Activated B cell treated with CpG ODN at 0.5 μM for 24 hours (primary cell): Measurements from ENCODE around the gene ZDHHC16. TPM values are rescaled to one million over a fixed set of nuclear protein-coding genes. Genes with fewer than 3 reads are reported as not detected.

Experiments used
- ATAC-seq: fragments of 200-7000 bp; cut with Tn5 transposase; one replicate; pipeline ENCODE4 v1.10.0; 2021; ENCODE audit warnings: low read depth, mild to moderate bottlenecking, moderate library complexity
- CTCF ChIA-PET: fragments of 350-600 bp; sonication (Branson Sonifier 250); formaldehyde crosslinking; loops from one replicate; lab custom pipeline; 2021; ENCODE audit warnings: antibody characterized with exemption; lab: Charles Lee
- POLR2A ChIA-PET: fragments of 350-600 bp; sonication (Branson Sonifier 250); formaldehyde crosslinking; loops from one replicate; lab custom pipeline; 2021; ENCODE audit warnings: antibody characterized with exemption; lab: Charles Lee
- DNase-seq: peaks from one replicate; pipeline ENCODE4 v3.0.0; 2022
- H3K27ac Mint-ChIP-seq: one replicate; pipeline ENCODE4 v1.8.0; 2020; ENCODE audit warnings: mixed read lengths
- H3K27me3 Mint-ChIP-seq: one replicate; pipeline ENCODE4 v1.8.0; 2021; ENCODE audit warnings: mixed read lengths
- H3K36me3 Mint-ChIP-seq: one replicate; pipeline ENCODE4 v1.8.0; 2021; ENCODE audit warnings: low read depth, mixed read lengths
- H3K4me1 Mint-ChIP-seq: one replicate; pipeline ENCODE4 v1.8.0; 2021; ENCODE audit warnings: mixed read lengths
- H3K4me3 Mint-ChIP-seq: one replicate; pipeline ENCODE4 v1.8.0; 2020; ENCODE audit warnings: mild to moderate bottlenecking, mixed read lengths
- H3K9me3 Mint-ChIP-seq: one replicate; pipeline ENCODE4 v1.8.0; 2020; ENCODE audit warnings: mixed read lengths
- intact Hi-C: fragments of 100-400 bp; cut with micrococcal nuclease; formaldehyde crosslinking; loops from one replicate; pipeline ENCODE4 v1.15.1; 2024
- total RNA-seq: library from RNA; stranded (reverse); gene quantifications from 2 replicates; pipeline ENCODE4 v1.2.3, GENCODE V29; 2022
- TF ChIP-seq, protein P1 (sequence below): fragments of 200-600 bp; IDR thresholded peaks from one replicate; pipeline ENCODE4 v1.8.0; 2022; ENCODE audit warnings: antibody characterized with exemption, mild to moderate bottlenecking

The ZDHHC16 gene
- total RNA-seq, 1 donor from 2014 or later = 40.6 TPM

DNA sequence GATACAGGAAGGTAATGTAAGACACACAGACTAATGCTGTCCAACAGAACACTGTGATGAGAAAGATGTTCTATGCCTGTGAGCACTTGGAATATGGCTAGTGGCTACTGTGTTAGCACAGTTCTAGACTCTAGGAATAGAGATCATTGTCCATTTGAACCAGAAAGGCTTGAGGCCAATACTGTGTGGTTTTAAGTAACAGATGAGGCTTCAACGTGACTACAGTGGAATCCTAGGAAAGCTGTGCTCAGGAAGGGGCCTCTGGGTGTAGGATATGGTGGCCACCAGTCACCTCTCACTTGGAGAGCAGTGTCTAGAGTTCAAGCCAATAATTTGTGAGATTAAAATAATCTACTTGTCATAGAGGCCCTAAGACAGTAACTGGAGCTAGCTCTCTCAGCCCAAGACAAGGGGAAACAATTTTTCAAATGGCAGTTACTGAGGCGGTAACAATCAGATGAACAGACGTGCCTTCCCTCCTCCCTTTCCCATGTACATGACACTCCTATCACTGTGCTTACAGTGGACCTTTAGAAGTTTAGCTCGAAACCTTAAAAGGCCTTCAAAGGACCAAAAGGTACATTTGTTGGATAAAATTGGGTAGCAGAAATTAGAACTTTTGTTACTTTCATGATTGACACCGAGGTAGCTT is 10.2 kb downstream of the ZDHHC16 start:
- Mint-ChIP-seq H3K27ac (no peak overlapping the region), H3K9me3 (no peaks in the 10 kb centered on the region), H3K36me3 (peaks cover 83% of the 10 kb centered on the region), H3K27me3 (no peaks in the 10 kb centered on the region), H3K4me1 (no peaks in the 10 kb centered on the region), H3K4me3 (no peak overlapping the region)
- no peak for DNase-seq
- TF ChIP-seq, protein P1, sequence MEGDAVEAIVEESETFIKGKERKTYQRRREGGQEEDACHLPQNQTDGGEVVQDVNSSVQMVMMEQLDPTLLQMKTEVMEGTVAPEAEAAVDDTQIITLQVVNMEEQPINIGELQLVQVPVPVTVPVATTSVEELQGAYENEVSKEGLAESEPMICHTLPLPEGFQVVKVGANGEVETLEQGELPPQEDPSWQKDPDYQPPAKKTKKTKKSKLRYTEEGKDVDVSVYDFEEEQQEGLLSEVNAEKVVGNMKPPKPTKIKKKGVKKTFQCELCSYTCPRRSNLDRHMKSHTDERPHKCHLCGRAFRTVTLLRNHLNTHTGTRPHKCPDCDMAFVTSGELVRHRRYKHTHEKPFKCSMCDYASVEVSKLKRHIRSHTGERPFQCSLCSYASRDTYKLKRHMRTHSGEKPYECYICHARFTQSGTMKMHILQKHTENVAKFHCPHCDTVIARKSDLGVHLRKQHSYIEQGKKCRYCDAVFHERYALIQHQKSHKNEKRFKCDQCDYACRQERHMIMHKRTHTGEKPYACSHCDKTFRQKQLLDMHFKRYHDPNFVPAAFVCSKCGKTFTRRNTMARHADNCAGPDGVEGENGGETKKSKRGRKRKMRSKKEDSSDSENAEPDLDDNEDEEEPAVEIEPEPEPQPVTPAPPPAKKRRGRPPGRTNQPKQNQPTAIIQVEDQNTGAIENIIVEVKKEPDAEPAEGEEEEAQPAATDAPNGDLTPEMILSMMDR = no peak
- ChIA-PET CTCF (interaction anchor here (0.8 kb wide), 1 partner anchor 98 kb away, joined by 3 read pairs; no protein-coding TSS in a partner anchor), POLR2A (no interaction called here)
- no peak for ATAC-seq
- intact Hi-C loops = no loop called here

DNA sequence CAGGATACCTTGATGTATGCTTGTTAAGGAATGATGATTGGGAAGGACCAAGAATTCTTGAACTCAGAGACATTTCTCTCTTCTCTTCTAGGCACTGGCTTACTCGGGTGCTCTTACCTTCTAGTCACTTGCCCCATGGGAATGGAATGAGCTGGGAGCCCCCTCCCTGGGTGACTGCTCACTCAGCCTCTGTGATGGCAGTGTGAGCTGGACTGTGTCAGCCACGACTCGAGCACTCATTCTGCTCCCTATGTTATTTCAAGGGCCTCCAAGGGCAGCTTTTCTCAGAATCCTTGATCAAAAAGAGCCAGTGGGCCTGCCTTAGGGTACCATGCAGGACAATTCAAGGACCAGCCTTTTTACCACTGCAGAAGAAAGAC is 10.7 kb downstream of the ZDHHC16 start:
- no peaks in the 10 kb centered on the region for H3K27me3 Mint-ChIP-seq
- peaks cover 87% of the 10 kb centered on the region for H3K36me3 Mint-ChIP-seq
- ATAC-seq (peak; percentile 21), DNase-seq (no peak)
- TF ChIP-seq, protein P1 = no peak
- no peak overlapping the region for H3K27ac Mint-ChIP-seq
- intact Hi-C loops = no loop called here
- H3K4me1 Mint-ChIP-seq = no peaks in the 10 kb centered on the region
- ChIA-PET POLR2A (no interaction called here), CTCF (interaction anchor here (0.8 kb wide), 1 partner anchor 97 kb away, joined by 3 read pairs; no protein-coding TSS in a partner anchor)
- no peak overlapping the region for H3K4me3 Mint-ChIP-seq
- H3K9me3 Mint-ChIP-seq = no peaks in the 10 kb centered on the region

DNA sequence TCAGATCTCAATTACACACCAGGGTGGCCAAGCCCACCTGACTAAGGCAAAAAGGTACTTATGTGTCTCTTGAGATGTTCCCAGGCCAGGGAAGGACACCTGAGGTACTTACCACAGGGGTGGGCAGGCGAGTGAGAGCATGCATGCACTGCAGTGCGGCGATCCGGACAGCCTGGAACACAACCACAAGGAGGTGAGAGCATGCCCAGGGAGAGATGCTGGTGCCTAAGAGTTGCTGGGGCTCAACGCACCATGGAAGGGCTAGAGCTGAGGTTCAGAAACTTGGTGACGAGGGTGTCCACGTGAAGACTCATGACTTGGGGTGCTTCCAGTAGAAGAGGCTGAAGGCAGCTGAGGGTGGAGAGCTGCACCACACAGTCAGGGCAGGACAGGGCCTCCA is 13.1 kb downstream of the ZDHHC16 start:
- Mint-ChIP-seq H3K27ac (peak overlapping the region; percentile 3), H3K4me3 (no peak overlapping the region), H3K27me3 (no peaks in the 10 kb centered on the region), H3K4me1 (no peaks in the 10 kb centered on the region), H3K36me3 (peaks cover 86% of the 10 kb centered on the region), H3K9me3 (no peaks in the 10 kb centered on the region)
- DNase-seq (no peak), ATAC-seq (no peak)
- ChIA-PET CTCF (no interaction called here), POLR2A (no interaction called here)
- TF ChIP-seq, protein P1 = no peak
- intact Hi-C loops = no loop called here

DNA sequence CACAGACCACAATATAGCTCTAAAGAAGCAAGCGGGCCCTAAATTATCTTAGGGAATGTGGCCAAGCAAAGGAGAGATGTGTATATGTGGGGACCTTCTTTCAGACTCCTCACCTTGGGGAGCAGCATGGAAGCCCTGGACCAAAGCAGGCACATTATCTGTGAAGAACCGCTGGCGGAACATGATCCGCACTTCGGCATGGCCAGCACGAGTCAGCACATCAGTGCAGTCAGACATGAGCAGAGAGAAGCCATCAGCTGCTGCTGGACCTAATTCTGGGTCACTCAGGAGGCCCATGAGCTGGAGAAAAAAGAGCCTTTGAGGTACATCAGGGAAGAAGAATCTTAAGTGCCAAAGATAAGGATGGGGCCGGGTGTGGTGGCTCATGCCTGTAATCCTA is 14.0 kb downstream of the ZDHHC16 start:
- TF ChIP-seq, protein P1 = no peak
- Mint-ChIP-seq H3K4me3 (no peak overlapping the region), H3K4me1 (no peaks in the 10 kb centered on the region), H3K27me3 (no peaks in the 10 kb centered on the region), H3K36me3 (peaks cover 89% of the 10 kb centered on the region), H3K27ac (no peak overlapping the region), H3K9me3 (no peaks in the 10 kb centered on the region)
- intact Hi-C loops = loop anchor here (5.0 kb wide), 1 partner anchor 37 kb away; the partner anchor contains the start of genes MMS19 and UBTD1
- ChIA-PET POLR2A (no interaction called here), CTCF (interaction anchor here (1.6 kb wide), 1 partner anchor 94 kb away, joined by 5 read pairs; no protein-coding TSS in a partner anchor)
- DNase-seq (no peak), ATAC-seq (no peak)

DNA sequence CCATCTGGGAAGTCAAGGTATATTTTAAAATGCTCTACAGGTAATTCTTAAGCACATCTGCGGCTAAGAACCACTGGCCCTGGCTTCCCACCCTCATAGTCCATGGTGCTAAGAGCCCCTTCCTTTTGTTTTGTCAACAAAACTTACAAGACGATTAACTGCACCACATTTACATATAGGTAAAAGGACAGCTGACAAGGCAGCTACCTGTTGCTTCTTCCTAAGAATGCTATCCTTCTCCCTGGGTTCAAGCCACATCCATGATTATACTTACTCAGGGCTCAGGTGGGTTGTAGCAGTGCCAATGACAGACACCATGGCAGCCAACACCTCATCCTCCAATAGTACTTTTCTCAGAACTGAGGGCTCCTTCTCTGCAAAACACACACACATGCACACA is 16.3 kb downstream of the ZDHHC16 start:
- no peak overlapping the region for H3K27ac Mint-ChIP-seq
- intact Hi-C loops = loop anchor here (5.0 kb wide), 1 partner anchor 35 kb away; the partner anchor contains the start of genes MMS19 and UBTD1
- CTCF ChIA-PET = interaction anchor here (1.1 to 1.6 kb wide), 3 partner anchors 91 to 96 kb away, joined by 3 to 5 read pairs (median 3); no protein-coding TSS in a partner anchor

More for the DNA sequence above, 16.3 kb downstream of the ZDHHC16 start:
- ATAC-seq (no peak), DNase-seq (no peak)
- H3K27me3 Mint-ChIP-seq = no peaks in the 10 kb centered on the region
- POLR2A ChIA-PET = no interaction called here
- peaks cover 90% of the 10 kb centered on the region for H3K36me3 Mint-ChIP-seq
- H3K4me1 Mint-ChIP-seq = no peaks in the 10 kb centered on the region
- H3K4me3 Mint-ChIP-seq = no peak overlapping the region
- TF ChIP-seq, protein P1 = no peak
- no peaks in the 10 kb centered on the region for H3K9me3 Mint-ChIP-seq
